ENCODE measurements around the gene ZNF205. TPM values are rescaled to one million over a fixed set of nuclear protein-coding genes. Genes with fewer than 3 reads are reported as not detected.

The ZNF205 gene
- total and polyA plus RNA-seq, 2 donors (not counting 1 experiment from before 2014, with no cell fraction given), result 3.4 to 16.0 TPM

DNA sequence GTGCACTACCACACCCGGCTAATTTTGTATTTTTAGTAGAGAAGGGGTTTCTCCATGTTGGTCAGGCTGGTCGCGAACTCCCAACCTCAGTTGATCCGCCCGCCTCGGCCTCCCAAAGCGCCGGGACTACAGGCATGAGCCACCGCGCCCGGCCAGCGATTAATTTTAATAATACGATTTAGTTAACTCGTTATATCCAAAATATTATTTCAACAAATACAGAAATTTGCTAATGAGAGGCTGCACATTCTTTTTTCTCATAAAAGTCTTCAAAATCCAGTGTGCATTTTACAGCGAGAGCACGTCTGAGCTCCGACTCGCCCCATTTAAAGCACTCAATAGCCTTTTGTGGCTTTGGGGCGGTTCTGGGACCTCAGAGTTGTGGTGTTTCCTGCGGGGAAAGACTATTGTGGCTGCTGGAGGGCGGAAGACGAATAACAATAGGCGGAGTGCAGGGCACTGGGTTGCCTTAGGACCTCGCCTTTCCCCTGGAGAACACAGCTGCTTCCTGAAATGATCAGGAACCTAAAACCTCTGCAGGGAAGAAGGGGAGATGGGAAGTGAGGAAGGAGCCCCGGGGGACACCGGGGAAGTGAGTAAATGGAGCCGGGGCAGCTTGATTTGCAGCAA, 10.4 kb upstream of the ZNF205 start:
- peaks cover 12% of the 10 kb centered on the region for H3K27me3 ChIP-seq (ENCODE audit: control insufficient read depth, insufficient read depth, low read length)
- peaks cover 3% of the 10 kb centered on the region for H3K4me1 ChIP-seq (ENCODE audit: control insufficient read depth, extremely low read depth, insufficient read depth, low read length)
- H3K36me3 ChIP-seq (ENCODE audit: control insufficient read depth, insufficient read depth, low read length), result no peaks in the 10 kb centered on the region
- H4K20me1 ChIP-seq (ENCODE audit: control insufficient read depth, extremely low read depth, insufficient read depth, low read length), result no peaks in the 10 kb centered on the region
- H3K79me2 ChIP-seq (ENCODE audit: control insufficient read depth, insufficient read depth, low read length), result no peaks in the 10 kb centered on the region
- H3K9me3 ChIP-seq (ENCODE audit: control insufficient read depth, insufficient read depth, low read depth, low read length), result no peaks in the 10 kb centered on the region
- no peak overlapping the region for H3K4me3 ChIP-seq (replicated peaks in 1 of 4; ENCODE audit: control extremely low read depth in 1 of 4, insufficient read depth in 1 of 4, low read depth in 3 of 4, low read length in 4 of 4)
- DNase-seq (ENCODE audit: low read depth in 2 of 2), result no peak
- no peak overlapping the region for H3K27ac ChIP-seq (ENCODE audit: insufficient read depth, low read length)
- no peak overlapping the region for H3K9ac ChIP-seq (ENCODE audit: insufficient read depth, low read length)
- peak overlapping the region; percentile 44 for H2AFZ ChIP-seq (ENCODE audit: low read length)
- no peak overlapping the region for H3K4me2 ChIP-seq (ENCODE audit: extremely low read depth, insufficient read depth, low read length)
- TF ChIP-seq, protein P1, sequence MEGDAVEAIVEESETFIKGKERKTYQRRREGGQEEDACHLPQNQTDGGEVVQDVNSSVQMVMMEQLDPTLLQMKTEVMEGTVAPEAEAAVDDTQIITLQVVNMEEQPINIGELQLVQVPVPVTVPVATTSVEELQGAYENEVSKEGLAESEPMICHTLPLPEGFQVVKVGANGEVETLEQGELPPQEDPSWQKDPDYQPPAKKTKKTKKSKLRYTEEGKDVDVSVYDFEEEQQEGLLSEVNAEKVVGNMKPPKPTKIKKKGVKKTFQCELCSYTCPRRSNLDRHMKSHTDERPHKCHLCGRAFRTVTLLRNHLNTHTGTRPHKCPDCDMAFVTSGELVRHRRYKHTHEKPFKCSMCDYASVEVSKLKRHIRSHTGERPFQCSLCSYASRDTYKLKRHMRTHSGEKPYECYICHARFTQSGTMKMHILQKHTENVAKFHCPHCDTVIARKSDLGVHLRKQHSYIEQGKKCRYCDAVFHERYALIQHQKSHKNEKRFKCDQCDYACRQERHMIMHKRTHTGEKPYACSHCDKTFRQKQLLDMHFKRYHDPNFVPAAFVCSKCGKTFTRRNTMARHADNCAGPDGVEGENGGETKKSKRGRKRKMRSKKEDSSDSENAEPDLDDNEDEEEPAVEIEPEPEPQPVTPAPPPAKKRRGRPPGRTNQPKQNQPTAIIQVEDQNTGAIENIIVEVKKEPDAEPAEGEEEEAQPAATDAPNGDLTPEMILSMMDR (conservative IDR thresholded peaks at IDR 0.05 in 1 of 2, IDR thresholded peaks at IDR 0.05 in 1 of 2; ENCODE audit: low read depth in 1 of 2, low read length in 2 of 2), result no peak
- TF ChIP-seq EZH2 (IDR thresholded peaks at IDR 0.05; ENCODE audit: low read length, missing control alignments), result no peak

DNA sequence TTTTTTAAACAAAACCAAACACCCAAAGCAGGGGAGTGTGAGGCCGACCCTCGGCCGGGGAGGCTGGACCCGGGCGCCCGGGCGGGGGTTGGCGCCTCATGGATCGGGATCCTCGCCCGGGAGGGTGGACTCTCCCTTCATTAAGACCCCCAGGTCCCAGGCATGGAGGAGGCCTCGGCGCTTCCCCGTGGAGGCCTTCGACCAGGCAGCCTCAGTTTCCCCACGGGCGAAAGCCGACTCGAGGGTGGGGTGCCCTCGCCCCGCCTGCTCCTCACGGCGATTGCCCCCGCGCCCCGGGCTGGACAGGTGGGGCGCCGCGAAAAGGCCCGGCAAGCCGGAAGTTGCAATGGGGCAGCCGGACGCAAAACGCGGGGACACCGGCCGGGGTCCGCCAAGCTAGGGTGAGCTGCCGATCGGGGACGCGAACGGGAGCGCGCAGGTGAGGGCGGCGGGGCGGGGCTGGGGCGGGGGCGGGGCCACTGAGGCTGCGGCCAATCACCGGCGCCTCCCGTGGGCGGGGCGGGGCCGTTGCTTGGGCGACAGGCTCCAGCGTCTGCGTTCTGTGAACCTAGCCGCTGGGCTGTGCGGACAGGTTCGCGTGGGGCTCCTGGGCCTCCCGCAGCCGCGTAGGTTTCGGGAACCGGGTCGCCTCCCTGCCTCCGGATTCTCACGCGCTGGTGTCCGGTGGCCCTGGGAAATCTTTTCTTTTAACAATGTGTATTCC, 6.0 kb upstream of the ZNF205 start:
- peak overlapping the region; percentile 81 for H2AFZ ChIP-seq (ENCODE audit: low read length)
- H3K9ac ChIP-seq (ENCODE audit: insufficient read depth, low read length), result peak overlapping the region; percentile 48
- peak overlapping the region; percentile 94 for H3K4me2 ChIP-seq (ENCODE audit: extremely low read depth, insufficient read depth, low read length)
- H3K79me2 ChIP-seq (ENCODE audit: control insufficient read depth, insufficient read depth, low read length), result no peaks in the 10 kb centered on the region
- H3K9me3 ChIP-seq (ENCODE audit: control insufficient read depth, insufficient read depth, low read depth, low read length), result no peaks in the 10 kb centered on the region
- DNase-seq (ENCODE audit: low read depth in 2 of 2), result peak; percentile 85 to 90
- H3K4me3 ChIP-seq (replicated peaks in 1 of 4; ENCODE audit: control extremely low read depth in 1 of 4, insufficient read depth in 1 of 4, low read depth in 3 of 4, low read length in 4 of 4), result peak overlapping the region; percentile 61 to 73 (median 65)
- no peak for TF ChIP-seq EZH2 (IDR thresholded peaks at IDR 0.05; ENCODE audit: low read length, missing control alignments)
- TF ChIP-seq, protein P1 (conservative IDR thresholded peaks at IDR 0.05 in 1 of 2, IDR thresholded peaks at IDR 0.05 in 1 of 2; ENCODE audit: low read depth in 1 of 2, low read length in 2 of 2), result no peak
- H3K36me3 ChIP-seq (ENCODE audit: control insufficient read depth, insufficient read depth, low read length), result no peaks in the 10 kb centered on the region
- no peaks in the 10 kb centered on the region for H3K27me3 ChIP-seq (ENCODE audit: control insufficient read depth, insufficient read depth, low read length)
- H3K27ac ChIP-seq (ENCODE audit: insufficient read depth, low read length), result peak overlapping the region; percentile 16
- no peaks in the 10 kb centered on the region for H4K20me1 ChIP-seq (ENCODE audit: control insufficient read depth, extremely low read depth, insufficient read depth, low read length)
- no peaks in the 10 kb centered on the region for H3K4me1 ChIP-seq (ENCODE audit: control insufficient read depth, extremely low read depth, insufficient read depth, low read length)

DNA sequence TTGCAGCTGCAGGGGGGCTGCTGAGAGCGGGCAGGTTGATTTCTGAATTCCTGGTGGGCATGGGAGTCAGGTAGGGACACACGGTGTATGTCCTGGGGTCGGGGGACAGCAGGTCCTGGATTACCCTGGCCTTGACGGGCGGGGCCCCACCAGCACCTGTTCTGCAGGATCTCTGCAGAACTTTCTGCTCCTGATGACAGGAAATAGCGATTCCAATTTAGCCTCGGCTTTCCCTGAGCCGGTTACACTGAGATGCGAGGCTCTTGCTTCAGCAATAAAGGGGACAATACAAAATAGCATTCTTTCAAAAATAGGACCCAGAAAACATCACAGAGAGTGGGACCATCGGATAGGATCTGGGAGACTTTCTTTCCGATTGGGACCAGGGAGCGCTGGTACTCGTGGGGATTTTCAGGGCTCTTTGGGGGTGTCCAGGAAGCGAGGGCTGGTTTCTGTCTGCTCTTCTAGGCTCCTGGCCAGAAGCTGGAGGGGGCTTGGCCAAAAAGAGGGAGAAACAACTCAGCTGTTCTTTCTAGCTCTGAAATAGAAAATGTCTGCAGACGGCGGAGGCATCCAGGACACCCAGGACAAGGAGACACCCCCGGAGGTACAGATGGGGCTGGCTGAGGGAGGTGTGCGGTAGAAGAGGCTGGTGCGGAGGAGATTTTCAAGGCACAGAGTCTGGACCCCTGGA, 642 bp downstream of the ZNF205 start:
- TF ChIP-seq, protein P1 (conservative IDR thresholded peaks at IDR 0.05 in 1 of 2, IDR thresholded peaks at IDR 0.05 in 1 of 2; ENCODE audit: low read depth in 1 of 2, low read length in 2 of 2), result no peak
- TF ChIP-seq EZH2 (IDR thresholded peaks at IDR 0.05; ENCODE audit: low read length, missing control alignments), result no peak
- H3K9me3 ChIP-seq (ENCODE audit: control insufficient read depth, insufficient read depth, low read depth, low read length), result no peaks in the 10 kb centered on the region
- H4K20me1 ChIP-seq (ENCODE audit: control insufficient read depth, extremely low read depth, insufficient read depth, low read length), result no peaks in the 10 kb centered on the region
- no peak overlapping the region for H3K27ac ChIP-seq (ENCODE audit: insufficient read depth, low read length)
- peak; percentile 13 to 49 for DNase-seq (ENCODE audit: low read depth in 2 of 2)
- no peaks in the 10 kb centered on the region for H3K27me3 ChIP-seq (ENCODE audit: control insufficient read depth, insufficient read depth, low read length)
- H3K4me1 ChIP-seq (ENCODE audit: control insufficient read depth, extremely low read depth, insufficient read depth, low read length), result peaks cover 4% of the 10 kb centered on the region
- H3K79me2 ChIP-seq (ENCODE audit: control insufficient read depth, insufficient read depth, low read length), result peaks cover 3% of the 10 kb centered on the region
- H3K9ac ChIP-seq (ENCODE audit: insufficient read depth, low read length), result peak overlapping the region; percentile 61
- peak overlapping the region; percentile 68 for H2AFZ ChIP-seq (ENCODE audit: low read length)
- peaks cover 5% of the 10 kb centered on the region for H3K36me3 ChIP-seq (ENCODE audit: control insufficient read depth, insufficient read depth, low read length)
- peak overlapping the region; percentile 74 for H3K4me2 ChIP-seq (ENCODE audit: extremely low read depth, insufficient read depth, low read length)
- peak overlapping the region; percentile 70 to 97 (median 87) for H3K4me3 ChIP-seq (replicated peaks in 1 of 4; ENCODE audit: control extremely low read depth in 1 of 4, insufficient read depth in 1 of 4, low read depth in 3 of 4, low read length in 4 of 4)
